Right lung (tissue), 10 donors: ENCODE results near the gene RBMY1E. TPM values are rescaled to one million over a fixed set of nuclear protein-coding genes. Genes with fewer than 3 reads are reported as not detected.
"Not testable (repeated sequence)": the region's sequence is repeated elsewhere in the genome, so short reads cannot be mapped to it uniquely, and the experiment has no call there.

Source experiments
- DNase-seq, 2 donors: peaks; one replicate each; pipeline ENCODE4 v3.0.0-alpha.2; 2013
- long read RNA-seq, 8 donors: transcript quantifications; one replicate each; lab custom pipeline, GENCODE V29; 2026
- polyA plus RNA-seq, 5 donors: library from polyadenylated mRNA; unstranded; fragments of 120-200 nt; gene quantifications; one replicate each; pipeline versions ENCODE4 v1.2.1 to v1.2.3, GENCODE V29; 2013; ENCODE audit warnings: inconsistent platforms in 1 of 5, low replicate concordance in 1 of 5; ENCODE audit not compliant: insufficient read length in 5 of 5, insufficient read depth in 1 of 5

Gene RBMY1E
- not detected for polyA plus RNA-seq
- long read RNA-seq, donor 1: 0 reads
- long read RNA-seq, donor 2: 0 reads
- long read RNA-seq, donor 3: 0 reads
- long read RNA-seq, donor 4: 0 reads
- long read RNA-seq, donor 5: 0 reads
- long read RNA-seq, donor 6: 0 reads
- long read RNA-seq, donor 7: 0 reads
- long read RNA-seq, donor 8: 0 reads

- DNase-seq: not testable (repeated sequence)
Observed at GRCh38 chrY:21917932-21918331, at the start of gene RBMY1E. RBMY1E (minus strand) TSS chrY:21918032; CDS start chrY:21916054, 1,978 bp downstream.

GRCh38 chrY:21894426-21894825, 23.4 kb downstream of the RBMY1E start, which contains the start of gene RBMY1D:
RBMY1D (minus strand) TSS chrY:21894526; CDS start chrY:21892513, 2,013 bp downstream.
- not testable (repeated sequence) for DNase-seq

GRCh38 chrY:21869407-21870076, 48.3 kb downstream of the RBMY1E start:
- not testable (repeated sequence) for DNase-seq

Other genes starting within 250 kb of the RBMY1E start
- gene RBMY1D, start 23.5 kb downstream of the RBMY1E start, polyA plus RNA-seq: not detected